Activated T-cell treated with anti-CD3 and anti-CD28 coated beads for 1 hour (primary cell): ENCODE measurements around the gene PROSER2.
"Not testable (repeated sequence)": the region's sequence is repeated elsewhere in the genome, so short reads cannot be mapped to it uniquely, and the experiment has no call there.

Source experiments
- DNase-seq: peaks from one replicate; pipeline ENCODE4 v3.0.0-alpha.2; 2020; ENCODE audit warnings: low read depth

Gene PROSER2

GRCh38 chr10:11837372-11838161, 14.4 kb downstream of the PROSER2 start:
- no peak for DNase-seq

GRCh38 chr10:11838298-11838852, 15.2 kb downstream of the PROSER2 start:
- no peak for DNase-seq

GRCh38 chr10:11841375-11841774, 18.2 kb downstream of the PROSER2 start:
- DNase-seq, result no peak

GRCh38 chr10:11842411-11842810, 19.3 kb downstream of the PROSER2 start:
- DNase-seq, result no peak

- no peak for DNase-seq
Measured at GRCh38 chr10:11845113-11845512, 22.0 kb downstream of the PROSER2 start.

GRCh38 chr10:11846542-11846941, 23.4 kb downstream of the PROSER2 start:
- no peak for DNase-seq

- no peak for DNase-seq
Measured at GRCh38 chr10:11849277-11849676, 26.1 kb downstream of the PROSER2 start.

- no peak for DNase-seq
Measured at GRCh38 chr10:11849911-11850310, 26.8 kb downstream of the PROSER2 start.

GRCh38 chr10:11851910-11852309, 28.8 kb downstream of the PROSER2 start:
- DNase-seq, result no peak

- not testable (repeated sequence) for DNase-seq
Measured at GRCh38 chr10:11852637-11853036, 29.5 kb downstream of the PROSER2 start.

GRCh38 chr10:11853468-11853867, 30.3 kb downstream of the PROSER2 start:
- no peak for DNase-seq

GRCh38 chr10:11854301-11854700, 31.1 kb downstream of the PROSER2 start:
- no peak for DNase-seq

GRCh38 chr10:11856089-11856488, 32.9 kb downstream of the PROSER2 start:
- no peak for DNase-seq

- no peak for DNase-seq
Measured at GRCh38 chr10:11856678-11857077, 33.5 kb downstream of the PROSER2 start.

- DNase-seq, result no peak
Measured at GRCh38 chr10:11858093-11858492, 34.9 kb downstream of the PROSER2 start.

GRCh38 chr10:11861341-11861740, 38.2 kb downstream of the PROSER2 start:
- DNase-seq, result no peak

- DNase-seq, result no peak
Measured at GRCh38 chr10:11861811-11862428, 38.8 kb downstream of the PROSER2 start.

GRCh38 chr10:11863353-11864109, 40.4 kb downstream of the PROSER2 start:
- peak; percentile 21 for DNase-seq

GRCh38 chr10:11864727-11865126, 41.6 kb downstream of the PROSER2 start:
- DNase-seq, result no peak

GRCh38 chr10:11865561-11865960, 42.4 kb downstream of the PROSER2 start:
- DNase-seq, result no peak

- DNase-seq, result no peak
Measured at GRCh38 chr10:11866199-11866925, 43.2 kb downstream of the PROSER2 start.

- DNase-seq, result no peak
Measured at GRCh38 chr10:11869219-11869618, 46.1 kb downstream of the PROSER2 start.
